Heart left ventricle (tissue), 16 donors: ENCODE results near the gene SSPN. TPM values are rescaled to one million over a fixed set of nuclear protein-coding genes. Genes with fewer than 3 reads are reported as not detected.
A peak's percentile ranks its signal among the peaks of the same experiment; 100 is the strongest.

ENCODE experiments used
- ATAC-seq, 4 donors: fragments of 200-7000 bp; cut with Tn5 transposase; one replicate each; pipeline ENCODE4 v1.9.1; 2020 to 2022; ENCODE audit warnings: moderate library complexity in 4 of 4, mild to moderate bottlenecking in 3 of 4, moderate number of reproducible peaks in 1 of 4
- DNase-seq, 5 donors: peaks; one replicate each; pipeline ENCODE4 v3.0.0-alpha.2; 2020
- H3K27ac ChIP-seq, 12 donors: fragments of 200-600 bp; sonication (generic) in 4 of 12; one replicate each; pipeline versions ENCODE4 v1.5.0 to v1.8.0; 2016 to 2022; ENCODE audit warnings: mild to moderate bottlenecking in 2 of 12
- H3K27me3 ChIP-seq, 9 donors: fragments of 200-600 bp; sonication (generic) in 2 of 9; one replicate each; pipeline versions ENCODE4 v1.5.1 to v1.8.0; 2016 to 2022; ENCODE audit warnings: mild to moderate bottlenecking in 3 of 9
- H3K36me3 ChIP-seq, 9 donors: fragments of 200-600 bp; sonication (generic) in 2 of 9; one replicate each; pipeline versions ENCODE4 v1.5.0 to v1.8.0; 2018 to 2022; ENCODE audit warnings: mild to moderate bottlenecking in 2 of 9
- H3K4me1 ChIP-seq, 12 donors: fragments of 200-600 bp; sonication (generic) in 4 of 12; one replicate each; pipeline versions ENCODE4 v1.5.0 to v1.8.0; 2016 to 2022; ENCODE audit warnings: mild to moderate bottlenecking in 3 of 12
- H3K4me3 ChIP-seq, 12 donors: fragments of 200-600 bp; sonication (generic) in 4 of 12; one replicate each; pipeline versions ENCODE4 v1.5.0 to v1.8.0; 2017 to 2022; ENCODE audit warnings: mild to moderate bottlenecking in 9 of 12, moderate library complexity in 4 of 12
- H3K9me3 ChIP-seq, 12 donors: fragments of 200-600 bp; sonication (generic) in 4 of 12; one replicate each; pipeline versions ENCODE4 v1.5.0 to v1.8.0; 2016 to 2022; ENCODE audit warnings: mild to moderate bottlenecking in 1 of 12
- POLR2A ChIP-seq, 2 donors: fragments of 450-650 bp; IDR thresholded peaks; one replicate each; pipeline ENCODE4 v1.6.1; 2017; ENCODE audit warnings: antibody characterized with exemption in 2 of 2, mild to moderate bottlenecking in 2 of 2, moderate library complexity in 2 of 2
- WGBS, 4 donors: extraction: QIAGEN DNeasy Blood & Tissue Kit in 2 of 4; methylation state at CpG; one replicate each; pipeline versions ENCODE4 v1.1.5 to v1.1.7; 2013 to 2018; 5-methylcytosine and 5-hydroxymethylcytosine counted together
- intact Hi-C, 10 donors: fragments of 100-400 bp; cut with DNase I; formaldehyde crosslinking; loops; one replicate each; pipeline versions ENCODE4 v1.11.1 to v1.14.2; 2022
- polyA plus RNA-seq, 2 donors: library from polyadenylated mRNA; stranded (reverse); fragments of 200-250 nt; gene quantifications; one replicate each; pipeline ENCODE4 v1.2.3, GENCODE V29; 2013
- total RNA-seq, 9 donors: library from RNA; depleted of rRNA in 2 of 9; stranded (reverse); fragments of >200 nt in 2 of 9; fragmentation: NEBNext Ultra II Directional in 3 of 9; extraction: Animal tissue kit (Norgen Biotek cat#: 25700) in 3 of 9; gene quantifications; one replicate each; pipeline versions ENCODE4 v1.1.0 to v1.2.4, GENCODE V29; 2016 to 2023
- TF ChIP-seq, protein P1 (sequence below), 12 donors: fragments of 200-600 bp; sonication (generic) in 4 of 12; IDR thresholded peaks; one replicate each; pipeline versions ENCODE4 v1.5.0 to v1.8.0; 2018 to 2022; ENCODE audit warnings: antibody characterized with exemption in 12 of 12, mild to moderate bottlenecking in 5 of 12
- donor health status: ischemic (EF 13 %, LVEDD 7.1; RV severe dilation, severe dysfunction).
- donor health status: healthy with polysubstance abuse.
- donor health status: DM: no; HTN: yes; CAD: no.
- donor health status: DM: no; HTN: no; CAD: no.
- donor health status: ischemic (EF 25% LVEDD 6.9; RV normal size, moderate dysfunction).
- donor health status: ischemic (EF 25% LVEDD 5.7; RV mildly dilated, moderate dysfunction).
- donor health status: healthy.
- donor health status: DM: yes; HTN: yes; CAD: no.
- donor health status: ischemic (EF 35%, LVEDD 5.7; RV mildly dilated, moderate dysfunction).
- donor health status: nonischemic (EF 11% LVEDD 7.7; RV severe dilation, severe dysfunction).
- donor health status: DM: yes; HTN: yes; CAD: no.
- donor health status: PGD.
- donor health status: ischemic (EF 29% LVEDD 5.4; RV normal size, mild dysfunction).
- donor health status: nonischemic (EF 23%, LVEDD 6.1; RV moderate dilation, normal function).

The SSPN gene
- total and polyA plus RNA-seq, 11 donors: 7.5 to 109 (median 56.1) TPM

DNA sequence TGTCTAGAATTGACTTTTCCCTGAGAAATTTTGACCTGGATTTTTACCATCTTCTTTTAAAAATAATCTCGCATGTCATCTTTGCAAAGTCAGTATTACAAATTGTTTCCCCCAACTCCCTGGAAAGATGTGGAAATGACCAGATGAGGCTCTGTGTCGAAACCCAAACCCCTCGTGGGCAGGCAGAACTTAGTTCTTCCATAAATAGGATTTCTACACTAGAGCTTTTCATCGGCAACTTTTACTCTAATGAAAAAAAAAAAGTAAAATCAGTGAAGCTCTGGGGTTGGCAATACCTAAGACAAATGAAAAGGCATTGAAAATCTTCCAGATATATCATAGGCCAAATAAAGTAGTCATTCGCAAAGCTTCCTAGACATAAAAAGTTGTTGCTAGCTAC, 17.0 kb downstream of the SSPN start:
- Histone ChIP-seq H3K27ac (no peak overlapping the region), H3K4me1 (peaks cover 0 to 15% (median 6%) of the 10 kb centered on the region in 12 donors), H3K4me3 (no peak overlapping the region), H3K9me3 (peaks cover 0 to 5% (median 0%) of the 10 kb centered on the region in 12 donors), H3K27me3 (no peaks in the 10 kb centered on the region), H3K36me3 (no peaks in the 10 kb centered on the region)
- DNase-seq: no peak
- 60 to 76% (median 67%) methylated on average over 5 of the region's 5 CpGs for WGBS, 4 donors
- TF ChIP-seq, protein P1, sequence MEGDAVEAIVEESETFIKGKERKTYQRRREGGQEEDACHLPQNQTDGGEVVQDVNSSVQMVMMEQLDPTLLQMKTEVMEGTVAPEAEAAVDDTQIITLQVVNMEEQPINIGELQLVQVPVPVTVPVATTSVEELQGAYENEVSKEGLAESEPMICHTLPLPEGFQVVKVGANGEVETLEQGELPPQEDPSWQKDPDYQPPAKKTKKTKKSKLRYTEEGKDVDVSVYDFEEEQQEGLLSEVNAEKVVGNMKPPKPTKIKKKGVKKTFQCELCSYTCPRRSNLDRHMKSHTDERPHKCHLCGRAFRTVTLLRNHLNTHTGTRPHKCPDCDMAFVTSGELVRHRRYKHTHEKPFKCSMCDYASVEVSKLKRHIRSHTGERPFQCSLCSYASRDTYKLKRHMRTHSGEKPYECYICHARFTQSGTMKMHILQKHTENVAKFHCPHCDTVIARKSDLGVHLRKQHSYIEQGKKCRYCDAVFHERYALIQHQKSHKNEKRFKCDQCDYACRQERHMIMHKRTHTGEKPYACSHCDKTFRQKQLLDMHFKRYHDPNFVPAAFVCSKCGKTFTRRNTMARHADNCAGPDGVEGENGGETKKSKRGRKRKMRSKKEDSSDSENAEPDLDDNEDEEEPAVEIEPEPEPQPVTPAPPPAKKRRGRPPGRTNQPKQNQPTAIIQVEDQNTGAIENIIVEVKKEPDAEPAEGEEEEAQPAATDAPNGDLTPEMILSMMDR (IDR thresholded peaks at IDR 0.05): no peak
- no peak for TF ChIP-seq POLR2A (IDR thresholded peaks at IDR 0.05)
- ATAC-seq: no peak
- intact Hi-C loops: no loop called here

DNA sequence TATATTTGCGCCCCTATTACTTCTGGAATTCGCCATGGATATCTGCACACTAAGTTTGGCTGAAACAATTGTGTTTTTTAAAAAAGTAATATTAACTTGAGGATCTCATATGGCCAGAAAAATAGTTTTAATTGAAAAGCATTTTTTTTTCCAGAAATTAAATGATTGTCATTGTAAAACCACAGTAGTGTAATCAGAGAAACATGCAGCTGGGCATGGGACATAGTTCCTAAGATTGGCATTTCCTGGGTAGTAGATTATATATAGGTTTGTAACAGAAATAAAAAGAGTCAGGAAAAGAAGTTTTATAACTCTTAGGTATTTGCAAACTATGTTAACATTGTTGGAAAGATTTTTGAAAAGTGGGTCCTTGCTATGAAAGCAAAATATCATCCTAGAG, 17.6 kb downstream of the SSPN start:
- H3K36me3 ChIP-seq: no peaks in the 10 kb centered on the region
- no peak overlapping the region for H3K4me3 ChIP-seq
- H3K4me1 ChIP-seq: peaks cover 0 to 15% (median 6%) of the 10 kb centered on the region in 12 donors
- H3K27me3 ChIP-seq: no peaks in the 10 kb centered on the region
- no peak overlapping the region for H3K27ac ChIP-seq
- no peak for TF ChIP-seq POLR2A (IDR thresholded peaks at IDR 0.05)
- TF ChIP-seq, protein P1 (IDR thresholded peaks at IDR 0.05): no peak
- intact Hi-C loops: no loop called here
- no peak for ATAC-seq
- 93 to 97% (median 96%) methylated on average over 2 of the region's 2 CpGs for WGBS, 4 donors
- H3K9me3 ChIP-seq: peaks cover 0 to 5% (median 0%) of the 10 kb centered on the region in 12 donors
- no peak for DNase-seq

DNA sequence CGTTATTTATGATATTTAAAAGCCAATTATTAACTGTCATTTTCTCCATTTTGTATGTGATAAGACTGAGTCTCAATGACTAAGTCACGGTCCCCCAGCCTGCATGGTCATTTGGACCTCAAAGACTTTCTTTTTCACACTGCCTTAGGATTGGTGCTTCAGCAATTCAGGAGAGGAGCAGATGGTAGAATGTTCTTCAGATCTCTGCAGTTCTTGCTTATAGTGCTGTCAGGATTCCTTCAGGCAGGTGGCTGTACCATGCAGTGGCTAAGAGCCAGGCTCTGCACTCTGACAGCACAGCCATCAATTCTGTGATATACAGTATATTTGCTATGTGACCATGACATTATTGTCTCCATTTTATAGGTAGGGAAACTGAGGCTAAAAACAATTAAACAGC, 18.7 kb downstream of the SSPN start:
- Histone ChIP-seq H3K36me3 (no peaks in the 10 kb centered on the region), H3K4me3 (no peak overlapping the region), H3K4me1 (peaks cover 0 to 15% (median 6%) of the 10 kb centered on the region in 12 donors), H3K9me3 (peaks cover 0 to 5% (median 0%) of the 10 kb centered on the region in 12 donors), H3K27ac (no peak overlapping the region), H3K27me3 (no peaks in the 10 kb centered on the region)
- intact Hi-C loops: no loop called here
- DNase-seq: no peak
- WGBS, 4 donors: 75 to 84% (median 83%) methylated on average over 2 of the region's 2 CpGs
- ATAC-seq: no peak
- TF ChIP-seq, protein P1 (IDR thresholded peaks at IDR 0.05): no peak
- no peak for TF ChIP-seq POLR2A (IDR thresholded peaks at IDR 0.05)

DNA sequence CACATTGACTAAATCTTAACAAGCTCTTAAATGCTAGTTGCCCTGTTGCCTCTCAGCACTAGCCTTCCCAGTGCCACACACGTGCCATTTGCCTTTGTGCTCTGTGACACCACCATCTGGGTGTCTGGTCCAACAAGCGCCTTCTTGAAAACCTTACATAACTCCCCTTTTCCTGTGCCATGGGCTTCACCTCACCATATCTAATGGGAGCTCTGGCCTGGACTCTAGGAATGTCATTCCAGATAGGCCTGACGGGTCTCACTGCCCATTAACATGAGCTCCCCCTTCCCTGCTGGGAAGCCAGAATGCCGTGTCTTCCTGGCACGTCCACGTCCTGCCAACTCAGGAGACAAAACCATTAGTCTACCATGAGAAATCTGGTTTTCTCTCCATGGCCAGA, 24.4 kb downstream of the SSPN start:
- TF ChIP-seq POLR2A (IDR thresholded peaks at IDR 0.05): no peak
- TF ChIP-seq, protein P1 (IDR thresholded peaks at IDR 0.05): no peak
- WGBS, 4 donors: 55 to 63% (median 58%) methylated on average over 6 of the region's 6 CpGs
- DNase-seq: no peak
- H3K4me3 ChIP-seq: no peak overlapping the region
- no peaks in the 10 kb centered on the region for H3K27me3 ChIP-seq
- no peak overlapping the region for H3K27ac ChIP-seq
- H3K4me1 ChIP-seq: peaks cover 0 to 8% (median 0%) of the 10 kb centered on the region in 12 donors
- ATAC-seq: peak in 2 of 4 donors; percentile 64 to 66
- no peaks in the 10 kb centered on the region for H3K36me3 ChIP-seq
- H3K9me3 ChIP-seq: peaks cover 0 to 5% (median 0%) of the 10 kb centered on the region in 12 donors
- intact Hi-C loops: no loop called here
